Heart right ventricle (tissue), 16 donors: ENCODE results near the gene PXDN. TPM values are rescaled to one million over a fixed set of nuclear protein-coding genes. Genes with fewer than 3 reads are reported as not detected.

Experiments
- ATAC-seq, 8 donors: fragments of 200-7000 bp; cut with Tn5 transposase; one replicate each; pipeline ENCODE4 v1.9.1; 2020; ENCODE audit warnings: mild to moderate bottlenecking in 8 of 8, moderate library complexity in 8 of 8, moderate number of reproducible peaks in 1 of 8
- DNase-seq, 2 donors: peaks; one replicate each; pipeline ENCODE4 v3.0.0-alpha.2; 2020
- H3K27ac ChIP-seq, 10 donors: fragments of 200-600 bp; sonication (generic) in 2 of 10; one replicate each; pipeline versions ENCODE4 v1.5.0 to v1.8.0; 2020 to 2022; ENCODE audit warnings: mild to moderate bottlenecking in 3 of 10
- H3K27me3 ChIP-seq, 7 donors: fragments of 200-600 bp; one replicate each; pipeline ENCODE4 v1.8.0; 2021 to 2022; ENCODE audit warnings: mild to moderate bottlenecking in 2 of 7
- H3K36me3 ChIP-seq, 9 donors: fragments of 200-600 bp; sonication (generic) in 1 of 9; one replicate each; pipeline versions ENCODE4 v1.5.0 to v1.8.0; 2020 to 2022; ENCODE audit warnings: mild to moderate bottlenecking in 2 of 9
- H3K4me1 ChIP-seq, 9 donors: fragments of 200-600 bp; sonication (generic) in 1 of 9; one replicate each; pipeline versions ENCODE4 v1.5.0 to v1.8.0; 2020 to 2022; ENCODE audit warnings: mild to moderate bottlenecking in 4 of 9
- H3K4me3 ChIP-seq, 10 donors: fragments of 200-600 bp; sonication (generic) in 2 of 10; one replicate each; pipeline versions ENCODE4 v1.5.0 to v1.8.0; 2020 to 2022; ENCODE audit warnings: mild to moderate bottlenecking in 7 of 10, moderate library complexity in 2 of 10
- H3K9me3 ChIP-seq, 11 donors: fragments of 200-600 bp in 10 of 11; sonication (generic) in 2 of 11; one replicate each; pipeline versions ENCODE4 v1.5.0 to v1.8.0; 2013 to 2022; ENCODE audit warnings: mild to moderate bottlenecking in 2 of 11, control low read depth in 1 of 11, moderate library complexity in 1 of 11
- WGBS, 2 donors: extraction: QIAGEN DNeasy Blood & Tissue Kit; methylation state at CpG; one replicate each; pipeline ENCODE4 v1.1.7; 2013; ENCODE audit warnings: inconsistent platforms in 1 of 2; 5-methylcytosine and 5-hydroxymethylcytosine counted together
- intact Hi-C, 10 donors: fragments of 100-400 bp; cut with DNase I; formaldehyde crosslinking; loops; one replicate each; pipeline versions ENCODE4 v1.11.1 to v1.14.2; 2022
- polyA plus RNA-seq, 2 donors: library from polyadenylated mRNA; stranded (reverse); fragments of 200-250 nt; gene quantifications; one replicate each; pipeline ENCODE4 v1.2.3, GENCODE V29; 2013
- total RNA-seq, 10 donors: library from RNA; stranded (reverse); fragmentation: NEBNext Ultra II Directional in 3 of 10; extraction: Animal tissue kit (Norgen Biotek cat#: 25700) in 3 of 10; gene quantifications; one replicate each; pipeline versions ENCODE4 v1.2.1 to v1.2.4, GENCODE V29; 2021 to 2023
- TF ChIP-seq, protein P1 (sequence below), 9 donors: fragments of 200-600 bp; sonication (generic) in 2 of 9; IDR thresholded peaks; one replicate each; pipeline versions ENCODE4 v1.5.0 to v1.8.0; 2021 to 2022; ENCODE audit warnings: antibody characterized with exemption in 9 of 9, mild to moderate bottlenecking in 5 of 9, moderate library complexity in 1 of 9
- donor health status: Arrhythmogenic right ventricular cardiomyopathy.
- donor health status: ischemic (EF 13 %, LVEDD 7.1; RV severe dilation, severe dysfunction).
- donor health status: healthy with polysubstance abuse.
- donor health status: DM: no; HTN: yes; CAD: no.
- donor health status: DM: no; HTN: no; CAD: no.
- donor health status: ischemic (EF 25% LVEDD 6.9; RV normal size, moderate dysfunction).
- donor health status: ischemic (EF 25% LVEDD 5.7; RV mildly dilated, moderate dysfunction).
- donor health status: healthy.
- donor health status: DM: yes; HTN: yes; CAD: no.
- donor health status: Ischemic cardiomyopathy.
- donor health status: ischemic (EF 35%, LVEDD 5.7; RV mildly dilated, moderate dysfunction).
- donor health status: nonischemic (EF 11% LVEDD 7.7; RV severe dilation, severe dysfunction).
- donor health status: DM: yes; HTN: yes; CAD: no.
- donor health status: PGD.
- donor health status: ischemic (EF 29% LVEDD 5.4; RV normal size, mild dysfunction).
- donor health status: nonischemic (EF 23%, LVEDD 6.1; RV moderate dilation, normal function).

PXDN gene
- total and polyA plus RNA-seq, 12 donors: 7.8 to 65.0 (median 18.9) TPM

DNA sequence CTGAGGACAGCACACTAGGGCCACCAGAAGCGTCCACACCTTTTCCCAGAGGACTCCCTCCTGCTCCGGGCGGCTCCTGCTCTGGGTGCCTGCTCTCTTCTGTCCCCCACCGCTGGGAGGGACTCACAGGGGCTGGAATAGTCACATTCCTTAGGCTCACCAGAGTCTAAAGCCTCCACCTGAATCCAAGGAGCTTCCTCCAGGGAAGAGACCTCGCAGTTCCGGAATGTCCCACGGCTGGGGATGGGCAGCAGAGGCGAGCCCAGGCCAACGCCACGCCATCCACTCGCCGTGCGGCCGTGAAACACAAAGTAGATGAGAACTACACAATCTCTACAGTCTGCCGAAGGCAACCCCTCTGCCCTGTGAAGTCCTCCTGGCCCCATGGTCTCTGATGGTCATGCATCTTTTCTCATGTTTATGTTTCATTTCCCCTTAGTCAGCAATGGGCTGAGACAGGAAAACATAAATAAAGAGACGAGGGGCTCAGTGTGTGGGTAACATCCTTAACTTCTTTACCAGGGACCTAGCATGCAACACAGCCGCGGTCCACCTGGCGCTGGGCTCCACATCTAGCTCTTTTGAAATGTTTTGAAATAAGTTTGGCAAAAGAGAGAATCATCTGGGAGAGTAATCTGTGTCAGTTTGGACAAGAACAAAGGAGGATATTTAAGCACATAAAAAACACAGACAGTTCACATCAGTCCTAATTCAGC, 98.4 kb downstream of the PXDN start:
- ATAC-seq (peak in 2 of 8 donors; percentile 6 to 22), DNase-seq (no peak)
- TF ChIP-seq, protein P1, sequence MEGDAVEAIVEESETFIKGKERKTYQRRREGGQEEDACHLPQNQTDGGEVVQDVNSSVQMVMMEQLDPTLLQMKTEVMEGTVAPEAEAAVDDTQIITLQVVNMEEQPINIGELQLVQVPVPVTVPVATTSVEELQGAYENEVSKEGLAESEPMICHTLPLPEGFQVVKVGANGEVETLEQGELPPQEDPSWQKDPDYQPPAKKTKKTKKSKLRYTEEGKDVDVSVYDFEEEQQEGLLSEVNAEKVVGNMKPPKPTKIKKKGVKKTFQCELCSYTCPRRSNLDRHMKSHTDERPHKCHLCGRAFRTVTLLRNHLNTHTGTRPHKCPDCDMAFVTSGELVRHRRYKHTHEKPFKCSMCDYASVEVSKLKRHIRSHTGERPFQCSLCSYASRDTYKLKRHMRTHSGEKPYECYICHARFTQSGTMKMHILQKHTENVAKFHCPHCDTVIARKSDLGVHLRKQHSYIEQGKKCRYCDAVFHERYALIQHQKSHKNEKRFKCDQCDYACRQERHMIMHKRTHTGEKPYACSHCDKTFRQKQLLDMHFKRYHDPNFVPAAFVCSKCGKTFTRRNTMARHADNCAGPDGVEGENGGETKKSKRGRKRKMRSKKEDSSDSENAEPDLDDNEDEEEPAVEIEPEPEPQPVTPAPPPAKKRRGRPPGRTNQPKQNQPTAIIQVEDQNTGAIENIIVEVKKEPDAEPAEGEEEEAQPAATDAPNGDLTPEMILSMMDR (IDR thresholded peaks at IDR 0.05): no peak
- no peaks in the 10 kb centered on the region for H3K27me3 ChIP-seq
- no peak overlapping the region for H3K4me3 ChIP-seq
- peak overlapping the region in 4 of 10 donors; percentile 37 to 56 (median 47) for H3K27ac ChIP-seq
- peaks cover 0 to 96% (median 18%) of the 10 kb centered on the region in 9 donors for H3K36me3 ChIP-seq
- 63 to 77% methylated on average over 19 of the region's 19 CpGs for WGBS, 2 donors
- intact Hi-C loops: loop anchor here in 1 of 10 donors (5.0 kb wide), 1 partner anchor 101 kb away; no protein-coding TSS in a partner anchor
- H3K4me1 ChIP-seq: peaks cover 0 to 37% (median 12%) of the 10 kb centered on the region in 9 donors
- H3K9me3 ChIP-seq: no peaks in the 10 kb centered on the region

DNA sequence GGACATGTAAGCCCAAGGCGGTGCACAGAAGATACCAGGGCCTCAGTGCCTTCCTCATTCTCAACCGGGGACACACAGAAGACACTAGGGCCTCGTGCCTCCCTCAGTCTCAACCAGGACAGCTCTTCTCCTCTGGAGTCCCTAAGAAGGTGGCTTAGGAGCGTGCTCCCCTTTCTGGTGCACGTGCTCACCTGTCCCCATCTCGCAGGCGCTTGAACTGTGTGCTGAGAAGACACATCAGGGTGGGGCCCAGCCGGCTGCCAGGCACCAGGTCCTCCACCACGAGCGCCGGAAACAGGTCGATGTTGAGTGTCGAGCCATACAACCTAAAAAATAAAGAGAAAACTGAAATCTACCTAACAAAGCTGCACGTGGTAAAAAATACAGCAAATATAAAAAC, 99.9 kb downstream of the PXDN start:
- WGBS, 2 donors: 95% methylated on average over 14 of the region's 14 CpGs
- Histone ChIP-seq H3K27me3 (no peaks in the 10 kb centered on the region), H3K4me3 (no peak overlapping the region), H3K27ac (peak overlapping the region in 1 of 10 donors; percentile 13), H3K36me3 (peaks cover 0 to 92% (median 24%) of the 10 kb centered on the region in 9 donors), H3K9me3 (no peaks in the 10 kb centered on the region), H3K4me1 (peaks cover 0 to 31% (median 12%) of the 10 kb centered on the region in 9 donors)
- no peak for DNase-seq
- intact Hi-C loops: no loop called here
- ATAC-seq: no peak
- TF ChIP-seq, protein P1 (IDR thresholded peaks at IDR 0.05): no peak

DNA sequence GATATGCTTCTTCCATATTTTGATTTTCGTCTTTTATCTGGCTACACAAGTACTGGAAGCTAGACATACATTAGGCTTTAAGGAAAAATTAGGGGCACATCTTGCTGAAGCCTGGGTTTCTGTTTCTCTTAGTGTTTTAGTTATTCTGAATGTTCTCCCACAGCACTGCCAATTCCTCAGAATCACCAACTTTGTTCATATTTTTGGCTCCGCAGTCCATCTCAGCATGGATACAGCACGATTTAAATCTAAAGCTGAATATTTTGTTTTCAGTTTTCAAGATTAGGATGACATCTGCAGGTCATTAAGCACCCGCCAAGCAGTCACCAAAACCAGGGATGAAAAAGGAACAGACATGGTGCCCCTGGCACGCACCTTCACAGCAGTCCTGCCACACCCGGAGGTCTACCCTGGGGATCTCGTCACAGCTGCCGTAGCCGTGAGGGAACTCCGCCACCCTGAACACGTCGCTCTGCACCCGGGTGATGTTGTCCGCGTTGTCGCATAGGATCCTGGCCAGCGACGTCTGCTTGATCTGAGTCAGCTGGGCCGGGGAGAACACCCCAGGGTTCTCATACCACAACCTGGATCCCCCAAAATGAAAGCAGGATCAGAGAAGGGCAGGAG, 101.2 kb downstream of the PXDN start:
- intact Hi-C loops: no loop called here
- H3K9me3 ChIP-seq: no peaks in the 10 kb centered on the region
- WGBS, 2 donors: 87 to 88% methylated on average over 19 of the region's 19 CpGs
- H3K36me3 ChIP-seq: peaks cover 0 to 92% (median 26%) of the 10 kb centered on the region in 9 donors
- H3K27me3 ChIP-seq: no peaks in the 10 kb centered on the region
- no peak for ATAC-seq
- DNase-seq: no peak
- TF ChIP-seq, protein P1 (IDR thresholded peaks at IDR 0.05): no peak
- peaks cover 0 to 31% (median 12%) of the 10 kb centered on the region in 9 donors for H3K4me1 ChIP-seq
- no peak overlapping the region for H3K4me3 ChIP-seq
- peak overlapping the region in 3 of 10 donors; percentile 2 to 55 (median 42) for H3K27ac ChIP-seq

DNA sequence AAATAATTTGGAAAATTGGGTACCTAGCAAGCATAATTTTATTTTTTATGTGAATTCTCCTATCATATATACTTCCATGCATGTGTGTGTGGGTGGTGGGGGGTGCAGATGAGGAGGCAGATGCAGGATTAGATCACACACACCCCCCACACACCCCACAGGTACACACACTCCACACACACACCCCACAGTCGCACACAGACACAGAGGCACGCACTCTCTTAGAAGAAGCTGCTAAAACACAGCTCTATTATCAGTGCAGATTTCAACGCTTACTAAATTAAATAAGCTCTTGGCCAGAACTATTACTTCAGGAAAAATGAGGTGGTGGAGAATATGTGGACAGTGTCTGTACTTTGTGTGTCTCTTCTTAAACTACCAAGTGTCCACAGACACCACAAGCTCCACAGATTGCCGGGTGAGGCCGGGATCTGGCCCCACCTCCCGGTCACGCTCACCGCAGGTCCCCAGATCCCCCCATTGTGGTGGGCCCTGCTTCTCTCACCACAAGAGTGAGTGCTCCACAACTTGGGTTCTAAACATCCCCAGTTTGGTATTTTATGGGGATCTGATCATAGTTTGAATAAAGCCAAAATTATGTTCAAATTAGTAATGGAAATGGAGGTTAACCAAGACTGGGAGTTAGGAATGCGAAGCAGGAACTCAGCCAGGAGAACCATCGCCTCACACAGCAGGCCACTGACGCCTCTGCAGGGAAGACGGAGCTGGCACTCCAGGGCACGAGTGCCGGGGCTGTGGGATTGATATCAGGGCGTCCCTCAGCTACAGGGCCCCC, 102.1 kb downstream of the PXDN start:
- DNase-seq (no peak), ATAC-seq (peak in 2 of 8 donors; percentile 20 to 22)
- peaks cover 0 to 31% (median 12%) of the 10 kb centered on the region in 9 donors for H3K4me1 ChIP-seq
- intact Hi-C loops: no loop called here
- peaks cover 0 to 89% (median 22%) of the 10 kb centered on the region in 9 donors for H3K36me3 ChIP-seq
- no peaks in the 10 kb centered on the region for H3K27me3 ChIP-seq
- 58 to 70% methylated on average over 15 of the region's 15 CpGs for whole genome bisulfite sequencing, 2 donors
- H3K27ac ChIP-seq: peak overlapping the region in 4 of 10 donors; percentile 35 to 55 (median 40)
- no peak overlapping the region for H3K4me3 ChIP-seq
- TF ChIP-seq, protein P1 (IDR thresholded peaks at IDR 0.05): no peak
- H3K9me3 ChIP-seq: no peaks in the 10 kb centered on the region
